Measurements from ENCODE around the gene KIF17. TPM values are rescaled to one million over a fixed set of nuclear protein-coding genes. Genes with fewer than 3 reads are reported as not detected.

KIF17 gene
- polyA plus RNA-seq, 1 of the 3 experiments (the other 2 are of a cell fraction) = 4.3 TPM

DNA sequence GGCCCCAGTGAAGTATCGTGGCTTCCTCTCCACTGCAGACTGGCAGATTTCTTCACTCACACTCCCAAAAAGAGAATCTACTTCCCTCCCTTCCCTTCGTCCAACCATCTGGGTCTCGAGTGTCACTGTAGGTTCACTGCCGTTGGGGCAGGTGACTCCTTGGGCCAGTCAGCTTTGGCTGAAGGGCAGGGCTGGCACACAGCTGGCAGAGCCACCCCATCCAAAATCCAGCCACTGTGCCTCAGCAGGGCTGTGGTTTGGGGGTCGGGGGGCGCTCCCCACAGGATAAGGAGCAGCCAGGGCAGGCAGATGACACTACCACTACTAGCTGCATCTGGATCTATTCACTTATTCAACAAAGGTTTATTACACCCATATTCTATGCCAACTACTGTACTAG, 74.7 kb downstream of the KIF17 start:
- Histone ChIP-seq H3K36me3 (replicated peaks in 1 of 2; ENCODE audit: control insufficient read depth in 1 of 2, insufficient read depth in 2 of 2, low read length in 1 of 2) (peaks cover 13 to 22% of the 10 kb centered on the region in 2 experiments), H2AFZ (ENCODE audit: low read depth) (no peak overlapping the region), H3K9me2 (no peaks in the 10 kb centered on the region), H3K4me2 (no peak overlapping the region), H3K9ac (no peak overlapping the region), H3K27ac (ENCODE audit: low read depth in 2 of 2, low read length in 1 of 2) (no peak overlapping the region), H3K4me1 (ENCODE audit: control insufficient read depth in 1 of 2, insufficient read depth in 2 of 2, low read depth in 1 of 2, low read length in 1 of 2) (no peaks in the 10 kb centered on the region), H3K9me3 (no peaks in the 10 kb centered on the region), H3K4me3 (ENCODE audit: low read depth in 2 of 2, low read length in 1 of 2) (no peak overlapping the region), H4K20me1 (ENCODE audit: insufficient read depth) (no peaks in the 10 kb centered on the region), H3F3A (replicated peaks; ENCODE audit: insufficient read depth) (no peaks in the 10 kb centered on the region), H3K27me3 (ENCODE audit: insufficient read depth) (no peaks in the 10 kb centered on the region), H3K79me2 (ENCODE audit: insufficient read depth) (no peaks in the 10 kb centered on the region)
- TF ChIP-seq, protein P1, sequence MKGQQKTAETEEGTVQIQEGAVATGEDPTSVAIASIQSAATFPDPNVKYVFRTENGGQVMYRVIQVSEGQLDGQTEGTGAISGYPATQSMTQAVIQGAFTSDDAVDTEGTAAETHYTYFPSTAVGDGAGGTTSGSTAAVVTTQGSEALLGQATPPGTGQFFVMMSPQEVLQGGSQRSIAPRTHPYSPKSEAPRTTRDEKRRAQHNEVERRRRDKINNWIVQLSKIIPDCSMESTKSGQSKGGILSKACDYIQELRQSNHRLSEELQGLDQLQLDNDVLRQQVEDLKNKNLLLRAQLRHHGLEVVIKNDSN (IDR thresholded peaks at IDR 0.05; ENCODE audit: borderline replicate concordance, low read depth) = no peak
- TF ChIP-seq JUND (IDR thresholded peaks at IDR 0.05) = no peak
- TF ChIP-seq REST (IDR thresholded peaks at IDR 0.05; ENCODE audit: low read depth, low read length) = no peak
- TF ChIP-seq, protein P2, sequence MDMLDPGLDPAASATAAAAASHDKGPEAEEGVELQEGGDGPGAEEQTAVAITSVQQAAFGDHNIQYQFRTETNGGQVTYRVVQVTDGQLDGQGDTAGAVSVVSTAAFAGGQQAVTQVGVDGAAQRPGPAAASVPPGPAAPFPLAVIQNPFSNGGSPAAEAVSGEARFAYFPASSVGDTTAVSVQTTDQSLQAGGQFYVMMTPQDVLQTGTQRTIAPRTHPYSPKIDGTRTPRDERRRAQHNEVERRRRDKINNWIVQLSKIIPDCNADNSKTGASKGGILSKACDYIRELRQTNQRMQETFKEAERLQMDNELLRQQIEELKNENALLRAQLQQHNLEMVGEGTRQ (IDR thresholded peaks at IDR 0.05; ENCODE audit: borderline replicate concordance, low read depth, low read length) = no peak
- no peak for TF ChIP-seq RAD21 (IDR thresholded peaks at IDR 0.05; ENCODE audit: low read length)
- no peak for TF ChIP-seq GATA2 (CRISPR knock-in tag; IDR thresholded peaks at IDR 0.05)
- no peak for TF ChIP-seq FOSL2 (IDR thresholded peaks at IDR 0.05; ENCODE audit: borderline replicate concordance, low read depth)
- TF ChIP-seq TCF12 (IDR thresholded peaks at IDR 0.05) = no peak
- TF ChIP-seq, protein P3, sequence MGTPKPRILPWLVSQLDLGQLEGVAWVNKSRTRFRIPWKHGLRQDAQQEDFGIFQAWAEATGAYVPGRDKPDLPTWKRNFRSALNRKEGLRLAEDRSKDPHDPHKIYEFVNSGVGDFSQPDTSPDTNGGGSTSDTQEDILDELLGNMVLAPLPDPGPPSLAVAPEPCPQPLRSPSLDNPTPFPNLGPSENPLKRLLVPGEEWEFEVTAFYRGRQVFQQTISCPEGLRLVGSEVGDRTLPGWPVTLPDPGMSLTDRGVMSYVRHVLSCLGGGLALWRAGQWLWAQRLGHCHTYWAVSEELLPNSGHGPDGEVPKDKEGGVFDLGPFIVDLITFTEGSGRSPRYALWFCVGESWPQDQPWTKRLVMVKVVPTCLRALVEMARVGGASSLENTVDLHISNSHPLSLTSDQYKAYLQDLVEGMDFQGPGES (IDR thresholded peaks at IDR 0.05; ENCODE audit: low read depth, low read length) = no peak
- ChIA-PET POLR2A (no interaction called here), CTCF (interaction anchor here (0.9 kb wide), 1 partner anchor 9 kb away, joined by 3 read pairs; no protein-coding TSS in a partner anchor)
- 55% methylated on average over 6 of the region's 6 CpGs for WGBS (ENCODE audit: low lambda C conversion rate)
- DNase-seq = no peak

GRCh38 chr1:20641975-20642374, 75.8 kb downstream of the KIF17 start:
- H3K9me3 ChIP-seq = no peaks in the 10 kb centered on the region
- H3K9me2 ChIP-seq = no peaks in the 10 kb centered on the region
- POLR2A ChIA-PET = no interaction called here
- H3K27me3 ChIP-seq (ENCODE audit: insufficient read depth) = no peaks in the 10 kb centered on the region
- DNase-seq = no peak
- H3K36me3 ChIP-seq (replicated peaks in 1 of 2; ENCODE audit: control insufficient read depth in 1 of 2, insufficient read depth in 2 of 2, low read length in 1 of 2) = peaks cover 13 to 21% of the 10 kb centered on the region in 2 experiments
- no peaks in the 10 kb centered on the region for H3F3A ChIP-seq (replicated peaks; ENCODE audit: insufficient read depth)
- no peak overlapping the region for H3K4me3 ChIP-seq (ENCODE audit: low read depth in 2 of 2, low read length in 1 of 2)
- CTCF ChIA-PET = interaction anchor here (0.9 to 4.8 kb wide), 10 partner anchors 8 to 125 kb away, joined by 3 to 35 read pairs (median 10); partner anchors contain the start of genes DDOST and PINK1
- H3K9ac ChIP-seq = no peak overlapping the region
- H3K27ac ChIP-seq (ENCODE audit: low read depth in 2 of 2, low read length in 1 of 2) = no peak overlapping the region
- no peaks in the 10 kb centered on the region for H3K4me1 ChIP-seq (ENCODE audit: control insufficient read depth in 1 of 2, insufficient read depth in 2 of 2, low read depth in 1 of 2, low read length in 1 of 2)
- WGBS (ENCODE audit: low lambda C conversion rate) = 80% methylated on average over 10 of the region's 10 CpGs
- no peak overlapping the region for H3K4me2 ChIP-seq
- H4K20me1 ChIP-seq (ENCODE audit: insufficient read depth) = no peaks in the 10 kb centered on the region
- H2AFZ ChIP-seq (ENCODE audit: low read depth) = no peak overlapping the region
- H3K79me2 ChIP-seq (ENCODE audit: insufficient read depth) = no peaks in the 10 kb centered on the region
- TF ChIP-seq RAD21 (IDR thresholded peaks at IDR 0.05; ENCODE audit: low read length) (no peak), CHD2 (IDR thresholded peaks at IDR 0.05; ENCODE audit: low read length, partially characterized antibody) (no peak), MXI1 (IDR thresholded peaks at IDR 0.05; ENCODE audit: low read depth, low read length) (no peak), NFIC (IDR thresholded peaks at IDR 0.05; ENCODE audit: borderline replicate concordance) (no peak), RCOR1 (IDR thresholded peaks at IDR 0.05; ENCODE audit: low read length) (no peak), FOXJ3 (CRISPR knock-in tag; IDR thresholded peaks at IDR 0.05) (no peak), TCF12 (IDR thresholded peaks at IDR 0.05) (no peak), SMC3 (IDR thresholded peaks at IDR 0.05; ENCODE audit: low read depth, low read length) (no peak), MEF2A (IDR thresholded peaks at IDR 0.05; ENCODE audit: borderline replicate concordance, low read depth) (no peak), EP300 (IDR thresholded peaks at IDR 0.05; ENCODE audit: borderline replicate concordance in 1 of 2, low read depth in 1 of 2, low read length in 1 of 2) (no peak), FOXM1 (IDR thresholded peaks at IDR 0.05; ENCODE audit: low read depth) (no peak)
- TF ChIP-seq, protein P1 (IDR thresholded peaks at IDR 0.05; ENCODE audit: borderline replicate concordance, low read depth) = no peak
- TF ChIP-seq, protein P3 (IDR thresholded peaks at IDR 0.05; ENCODE audit: low read depth, low read length) = no peak
- TF ChIP-seq, protein P4, sequence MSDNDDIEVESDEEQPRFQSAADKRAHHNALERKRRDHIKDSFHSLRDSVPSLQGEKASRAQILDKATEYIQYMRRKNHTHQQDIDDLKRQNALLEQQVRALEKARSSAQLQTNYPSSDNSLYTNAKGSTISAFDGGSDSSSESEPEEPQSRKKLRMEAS (IDR thresholded peaks at IDR 0.05; ENCODE audit: low read depth) = no peak

All from SK-N-SH (cell line).